A549 (cell line): ENCODE results near the gene KNDC1. TPM values are rescaled to one million over a fixed set of nuclear protein-coding genes. Genes with fewer than 3 reads are reported as not detected.
A peak's percentile ranks its signal among the peaks of the same experiment; 100 is the strongest.

ENCODE experiments used
- ATAC-seq, 2 experiments: fragments of 200-7000 bp in 1 of 2; fragments of >200 bp in 1 of 2; cut with Nextera tagmentation in 1 of 2; cut with Tn5 transposase in 1 of 2; 3 replicates each; pipeline versions ENCODE4 v1.8.0 to v1.9.1; 2018 to 2020; ENCODE audit warnings: mild to moderate bottlenecking in 1 of 2, moderate library complexity in 1 of 2
- CTCF ChIA-PET: fragments of 300-600 bp; sonication (Branson Sonifier 250); formaldehyde crosslinking; extraction: SDS; loops from one replicate; lab custom pipeline; 2021; ENCODE audit warnings: antibody characterized with exemption, inconsistent platforms; lab: Yijun Ruan, JAX
- POLR2A ChIA-PET: fragments of 350-600 bp; formaldehyde crosslinking; extraction: SDS; loops from one replicate; lab custom pipeline; 2021; ENCODE audit warnings: antibody characterized with exemption, inconsistent platforms; lab: Yijun Ruan, JAX
- DNase-seq, 2 experiments: peaks; one replicate each; pipeline versions ENCODE4 v3.0.0 to v3.0.0-alpha.2; 2011 to 2016; ENCODE audit warnings: low read depth in 1 of 2, low spot score in 1 of 2
- FAIRE-seq: peaks from 2 replicates; lab custom pipeline; 2011; peaks lifted over from hg19 to GRCh38; lab: Jason Lieb, UNC
- H3K27ac ChIP-seq, 2 experiments: fragments of >200 bp; sonication (Bioruptor Twin); formaldehyde crosslinking; 3 replicates each; pipeline ENCODE4 v1.5.1; 2016 to 2017
- H3K4me1 ChIP-seq: fragments of >200 bp; sonication (Bioruptor Twin); formaldehyde crosslinking; 3 replicates; pipeline ENCODE4 v1.6.1; 2016
- H3K4me2 ChIP-seq: fragments of >200 bp; sonication (Bioruptor Twin); formaldehyde crosslinking; 3 replicates; pipeline ENCODE4 v1.6.1; 2016
- H3K4me3 ChIP-seq: fragments of >200 bp; sonication (Bioruptor Twin); formaldehyde crosslinking; 3 replicates; pipeline ENCODE4 v1.5.1; 2016
- H3K9me3 ChIP-seq: fragments of >200 bp; sonication (Bioruptor Twin); formaldehyde crosslinking; 3 replicates; pipeline ENCODE4 v1.6.1; 2016
- CBX2 ChIP-seq: fragments of 200-600 bp; sonication (generic); IDR thresholded peaks from 2 replicates; pipeline ENCODE4 v1.6.1; 2016; ENCODE audit warnings: low read depth, mild to moderate bottlenecking, borderline replicate concordance
- CBX8 ChIP-seq: fragments of 200-600 bp; sonication (generic); IDR thresholded peaks from 2 replicates; pipeline ENCODE4 v1.6.1; 2016
- E2F6 ChIP-seq: IDR thresholded peaks from 2 replicates; pipeline ENCODE4 v1.6.1; 2012; ENCODE audit warnings: low read depth, borderline replicate concordance
- EHF ChIP-seq: fragments of 250-450 bp; sonication (Bioruptor Pico); IDR thresholded peaks from 2 replicates; pipeline ENCODE4 v1.5.0; 2020; ENCODE audit warnings: mild to moderate bottlenecking
- EHMT2 ChIP-seq: fragments of 200-600 bp; sonication (generic); IDR thresholded peaks from 2 replicates; pipeline ENCODE4 v1.6.1; 2016; ENCODE audit warnings: antibody characterized with exemption, low read depth, mild to moderate bottlenecking, moderate library complexity
- ELK1 ChIP-seq: fragments of 150-350 bp; IDR thresholded peaks from 2 replicates; pipeline ENCODE4 v1.6.1; 2014; ENCODE audit warnings: low read depth, mild to moderate bottlenecking, low read length
- EP300 ChIP-seq, 2 experiments: fragments of >200 bp; sonication (Bioruptor Twin); formaldehyde crosslinking; IDR thresholded peaks; 2 replicates in 1 of 2; 3 replicates in 1 of 2; pipeline ENCODE4 v1.6.1; 2016 to 2017
- ESRRA ChIP-seq: fragments of 150-350 bp; IDR thresholded peaks from 2 replicates; pipeline ENCODE4 v1.6.1; 2014; ENCODE audit warnings: mild to moderate bottlenecking, low read length, borderline replicate concordance
- HMGXB4 ChIP-seq: fragments of 250-450 bp; sonication (Bioruptor Pico); IDR thresholded peaks from 2 replicates; pipeline ENCODE4 v1.5.0; 2021; ENCODE audit warnings: mild to moderate bottlenecking, moderate library complexity, borderline replicate concordance
- HOXB13 ChIP-seq: fragments of 250-450 bp; sonication (Bioruptor Pico); IDR thresholded peaks from 2 replicates; pipeline ENCODE4 v1.5.0; 2020; ENCODE audit warnings: low read depth, mild to moderate bottlenecking, moderate library complexity
- KDM1A ChIP-seq: fragments of 200-600 bp; sonication (generic); IDR thresholded peaks from 2 replicates; pipeline ENCODE4 v1.6.1; 2016; ENCODE audit warnings: low read depth, mild to moderate bottlenecking
- KDM5A ChIP-seq: fragments of 200-600 bp; sonication (generic); IDR thresholded peaks from 2 replicates; pipeline ENCODE4 v1.6.1; 2016; ENCODE audit warnings: antibody characterized with exemption, mild to moderate bottlenecking
- NPAS2 ChIP-seq: fragments of 250-450 bp; sonication (Bioruptor Pico); IDR thresholded peaks from 2 replicates; pipeline ENCODE4 v1.8.0; 2022; ENCODE audit warnings: mild to moderate bottlenecking, moderate library complexity, borderline replicate concordance
- PBX3 ChIP-seq: IDR thresholded peaks from 2 replicates; pipeline ENCODE4 v1.6.1; 2012
- RFX5 ChIP-seq: fragments of 450-650 bp; IDR thresholded peaks from 2 replicates; pipeline ENCODE4 v1.7.1; 2014; ENCODE audit warnings: antibody characterized with exemption, mild to moderate bottlenecking, moderate library complexity
- TFCP2L1 ChIP-seq: fragments of 250-450 bp; sonication (Bioruptor Pico); IDR thresholded peaks from 2 replicates; pipeline ENCODE4 v1.5.0; 2021; ENCODE audit warnings: mild to moderate bottlenecking
- USF2 ChIP-seq: fragments of 450-650 bp; IDR thresholded peaks from 2 replicates; pipeline ENCODE4 v1.6.1; 2014; ENCODE audit warnings: antibody characterized with exemption
- ZSCAN20 ChIP-seq: fragments of 250-450 bp; sonication (Bioruptor Pico); IDR thresholded peaks from 2 replicates; pipeline ENCODE4 v1.8.0; 2022; ENCODE audit warnings: mild to moderate bottlenecking, moderate library complexity
- WGBS: methylation state at CpG from one replicate; pipeline ENCODE4 v1.1.6; 2017; ENCODE audit errors: missing lambda C conversion rate; 5-methylcytosine and 5-hydroxymethylcytosine counted together
- polyA plus RNA-seq, 4 experiments: library from polyadenylated mRNA; depleted of rRNA in 3 of 4; stranded (reverse); fragments of >200 nt; fragmentation: RNase III in 1 of 4; extraction: RNeasy Plus Mini Kit Qiagen cat#74134 plus additional on column Dnase treatment in 1 of 4; gene quantifications; 2 replicates in 3 of 4; 3 replicates in 1 of 4; pipeline ENCODE4 v1.2.3, GENCODE V29; 2011 to 2017

Gene KNDC1
- polyA plus RNA-seq, 2 of the 4 experiments (the other 2 are of a cell fraction) = 0.56 to 0.63 TPM

- ChIA-PET CTCF (interaction anchor here (1.2 to 1.5 kb wide), 2 partner anchors 8 to 177 kb away, joined by 3 to 6 read pairs; no protein-coding TSS in a partner anchor), POLR2A (no interaction called here)
- Histone ChIP-seq H3K9me3 (no peaks in the 10 kb centered on the region), H3K4me2 (no peak overlapping the region), H3K4me1 (no peaks in the 10 kb centered on the region), H3K4me3 (no peak overlapping the region), H3K27ac (no peak overlapping the region)
- 60% methylated on average over 14 of the region's 21 CpGs for WGBS
- DNase-seq (no peak), FAIRE-seq (no peak), ATAC-seq (no peak)
- TF ChIP-seq KDM1A (no peak), ZSCAN20 (CRISPR knock-in tag) (no peak), CBX8 (no peak), ELK1 (no peak), KDM5A (no peak), NPAS2 (CRISPR knock-in tag) (no peak), PBX3 (no peak), E2F6 (no peak), EHMT2 (no peak), HMGXB4 (CRISPR knock-in tag) (no peak), TFCP2L1 (CRISPR knock-in tag) (no peak), EP300 (IDR thresholded peaks at IDR 0.05) (no peak), HOXB13 (no peak), EHF (no peak), ESRRA (no peak), RFX5 (no peak)
Measured at GRCh38 chr10:133117036-133117687, 42.9 kb upstream of the KNDC1 start.

- ChIA-PET CTCF (interaction anchor here (1.5 kb wide), 1 partner anchor 178 kb away, joined by 6 read pairs; no protein-coding TSS in a partner anchor), POLR2A (no interaction called here)
- no peak overlapping the region for H3K4me2 ChIP-seq
- no peak overlapping the region for H3K4me3 ChIP-seq
- TF ChIP-seq CBX2 = no peak
- 0 out of 2 replicates have a peak, but pooled peaks have one; percentile 13 for TF ChIP-seq USF2
- TF ChIP-seq PBX3 = no peak
- no peak for FAIRE-seq
- H3K4me1 ChIP-seq = no peaks in the 10 kb centered on the region
- H3K9me3 ChIP-seq = no peaks in the 10 kb centered on the region
- no peak overlapping the region for H3K27ac ChIP-seq
- no peak for ATAC-seq
- DNase-seq = no peak
- 14% methylated on average over 8 of the region's 8 CpGs for WGBS
Measured at GRCh38 chr10:133117688-133118071, 42.3 kb upstream of the KNDC1 start.
